HepG2 (cell line): ENCODE measurements around the gene MAPKAPK3. TPM values are rescaled to one million over a fixed set of nuclear protein-coding genes. Genes with fewer than 3 reads are reported as not detected.

Source experiments
- ATAC-seq: fragments of 200-7000 bp; cut with Tn5 transposase; 3 replicates; pipeline ENCODE4 v1.9.1; 2020; ENCODE audit warnings: mild to moderate bottlenecking, moderate library complexity
- BruUV-seq: library from RNA; stranded (reverse); fragments of 400-500 nt; replicated peaks from 2 replicates; lab custom pipeline; 2021; lab: Mats Ljungman, UMichigan
- CTCF ChIA-PET: fragments of 300-600 bp; formaldehyde crosslinking; extraction: SDS; loops from one replicate; lab custom pipeline; 2021; ENCODE audit warnings: low total read pairs, inconsistent platforms, low intra/inter-chr PET ratio; lab: Yijun Ruan, JAX
- POLR2A ChIA-PET: fragments of 350-600 bp; sonication (Branson Sonifier 250); formaldehyde crosslinking; loops from one replicate; lab custom pipeline; 2020; ENCODE audit warnings: antibody characterized with exemption, inconsistent platforms; lab: Yijun Ruan, JAX
- DNase-seq: peaks from one replicate; pipeline ENCODE4 v3.0.0-alpha.2; 2015; ENCODE audit warnings: low spot score
- FAIRE-seq: peaks from 3 replicates; lab custom pipeline; 2011; peaks lifted over from hg19 to GRCh38; lab: Jason Lieb, UNC
- H2AFZ ChIP-seq: one replicate; pipeline ENCODE4 v1.6.1; 2011; ENCODE audit warnings: low read length, inconsistent platforms
- H3K27ac ChIP-seq: fragments of 300-600 bp; 3 replicates; pipeline ENCODE4 v1.8.0; 2011; ENCODE audit warnings: mixed run types, mild to moderate bottlenecking, mixed read lengths, low read length, inconsistent platforms; ENCODE audit not compliant: insufficient read depth; ENCODE audit errors: extremely low read length
- H3K27me3 ChIP-seq, 2 experiments: fragments of 200-600 bp in 1 of 2; 2 replicates in 1 of 2; 3 replicates in 1 of 2; pipeline versions ENCODE4 v1.6.0 to v1.8.0; 2011; ENCODE audit warnings: low read length in 2 of 2, mild to moderate bottlenecking in 2 of 2, moderate library complexity in 2 of 2, inconsistent platforms in 1 of 2; ENCODE audit not compliant: insufficient read depth in 2 of 2, control insufficient read depth in 1 of 2
- H3K36me3 ChIP-seq, 2 experiments: fragments of 200-600 bp in 1 of 2; replicated peaks in 1 of 2; 2 replicates in 1 of 2; 3 replicates in 1 of 2; pipeline versions ENCODE4 v1.5.1 to v1.8.0; 2011; ENCODE audit warnings: low read length in 2 of 2, inconsistent platforms in 1 of 2; ENCODE audit not compliant: insufficient read depth in 2 of 2, control insufficient read depth in 1 of 2
- H3K4me1 ChIP-seq: 2 replicates; pipeline ENCODE4 v1.5.1; 2012; ENCODE audit warnings: low read length, inconsistent platforms; ENCODE audit not compliant: insufficient read depth
- H3K4me2 ChIP-seq: 2 replicates; pipeline ENCODE4 v1.6.0; 2011; ENCODE audit warnings: low read depth, low read length, inconsistent platforms
- H3K4me3 ChIP-seq, 3 experiments: fragments of 200-600 bp in 1 of 3; sonication (generic), shearing (Covaris generic) in 1 of 3; replicated peaks in 1 of 3; 2 replicates each; pipeline ENCODE4 v1.5.1; 2011 to 2016; ENCODE audit warnings: low read length in 3 of 3, inconsistent platforms in 2 of 3, low read depth in 2 of 3, mild to moderate bottlenecking in 2 of 3, control low read depth in 1 of 3, mixed read lengths in 1 of 3; ENCODE audit not compliant: insufficient read depth in 1 of 3
- H3K79me2 ChIP-seq: one replicate; pipeline ENCODE4 v1.6.1; 2011; ENCODE audit warnings: low read length, inconsistent platforms; ENCODE audit not compliant: insufficient read depth
- H3K9ac ChIP-seq: 2 replicates; pipeline ENCODE4 v1.6.0; 2011; ENCODE audit warnings: mild to moderate bottlenecking, low read depth, low read length, inconsistent platforms; ENCODE audit not compliant: insufficient read depth
- H3K9me3 ChIP-seq: 2 replicates; pipeline ENCODE4 v1.5.1; 2012; ENCODE audit warnings: mild to moderate bottlenecking, low read length
- H4K20me1 ChIP-seq: 2 replicates; pipeline ENCODE4 v1.6.0; 2011; ENCODE audit warnings: inconsistent platforms, mild to moderate bottlenecking, low read length, moderate library complexity; ENCODE audit not compliant: insufficient read depth
- EP300 ChIP-seq, 3 experiments: sonication (generic) in 1 of 3; formaldehyde crosslinking in 1 of 3; IDR thresholded peaks; 2 replicates each; pipeline versions ENCODE4 v1.5.1 to v1.6.1; 2011 to 2020; ENCODE audit warnings: low read depth in 2 of 3, low read length in 2 of 3, borderline replicate concordance in 1 of 3, improper control_type of control experiment in 1 of 3, mild to moderate bottlenecking in 1 of 3, missing genetic modification reagents in 1 of 3, moderate library complexity in 1 of 3
- FIP1L1 ChIP-seq: fragments of 200-400 bp; formaldehyde crosslinking; IDR thresholded peaks from 2 replicates; pipeline ENCODE4 v1.6.1; 2018; ENCODE audit warnings: low read depth, mild to moderate bottlenecking, low read length, moderate library complexity, borderline replicate concordance; ENCODE audit not compliant: insufficient read depth
- JARID2 ChIP-seq: sonication (generic); formaldehyde crosslinking; IDR thresholded peaks from 2 replicates; pipeline ENCODE4 v1.8.1; 2023; ENCODE audit warnings: missing genetic modification reagents, inconsistent platforms; ENCODE audit not compliant: insufficient replicate concordance
- LCORL ChIP-seq, 2 experiments: fragments of 450-650 bp in 1 of 2; sonication (generic) in 1 of 2; formaldehyde crosslinking in 1 of 2; IDR thresholded peaks; 2 replicates each; pipeline versions ENCODE4 v1.5.0 to v1.6.1; 2017 to 2020; ENCODE audit warnings: antibody characterized with exemption in 1 of 2, missing genetic modification reagents in 1 of 2
- ZNF619 ChIP-seq: sonication (generic); formaldehyde crosslinking; IDR thresholded peaks from 2 replicates; pipeline ENCODE4 v1.4.0; 2020; ENCODE audit warnings: mild to moderate bottlenecking, missing genetic modification reagents
- WGBS: methylation state at CpG from one replicate; pipeline ENCODE4 v1.1.6; 2017; ENCODE audit warnings: low lambda C conversion rate; 5-methylcytosine and 5-hydroxymethylcytosine counted together
- in situ Hi-C: cut with HindIII; loops from 2 replicates; pipeline ENCODE4 v1.10.0; 2017; ENCODE audit warnings: low pct_unique_long_range_greater_than_20kb; ENCODE audit not compliant: extremely low pct_ligation_motif_present
- intact Hi-C: fragments of 100-400 bp; cut with micrococcal nuclease; formaldehyde crosslinking; loops from one replicate; pipeline ENCODE4 v1.10.0; 2022; ENCODE audit not compliant: unreplicated experiment
- polyA plus RNA-seq, 8 experiments: library from polyadenylated mRNA; depleted of rRNA in 3 of 8; stranded (reverse) in 7 of 8; unstranded in 1 of 8; fragments of >200 nt; fragmentation: Illumina TruSeq in 4 of 8; extraction: Trizol in 4 of 8; gene quantifications; 2 replicates each; pipeline versions ENCODE4 v1.2.1 to v1.2.3, GENCODE V29; 2011 to 2016; ENCODE audit warnings: low read depth in 4 of 8, missing spikeins in 1 of 8, mixed read lengths in 1 of 8; ENCODE audit not compliant: insufficient read depth in 1 of 8
- total RNA-seq, 5 experiments: library from RNA; depleted of rRNA; stranded (reverse); fragments of >200 nt; fragmentation: Illumina TruSeq; extraction: Trizol; gene quantifications; 2 replicates each; pipeline ENCODE4 v1.2.3, GENCODE V29; 2016; ENCODE audit warnings: low read depth in 1 of 5

The MAPKAPK3 gene
- total and polyA plus RNA-seq, 2 of the 13 experiments (the other 11 are each of a cell fraction or from before 2014, with no cell fraction given): 39.9 to 41.2 TPM

DNA sequence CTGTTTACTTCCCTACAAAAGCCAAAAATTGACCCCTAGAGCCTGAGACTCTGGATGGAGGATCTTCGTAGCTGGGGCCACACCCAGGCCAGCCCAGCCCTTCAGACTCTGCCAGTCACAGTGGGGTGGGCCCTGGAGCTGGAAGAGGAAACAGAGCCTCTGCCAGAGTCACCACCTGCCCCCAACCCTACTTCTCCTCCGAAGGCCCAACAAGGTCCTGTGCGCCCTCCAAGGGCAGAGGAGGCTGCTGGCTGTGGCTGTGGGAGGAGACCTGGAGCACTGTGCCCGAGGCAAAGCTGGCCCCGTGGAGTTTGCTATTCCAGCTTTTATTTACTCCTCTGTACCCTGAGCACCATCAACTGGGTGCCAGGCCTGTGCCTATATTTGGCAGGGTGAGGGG is 24.4 kb upstream of the MAPKAPK3 start (continued):
- TF ChIP-seq EP300 (IDR thresholded peaks at IDR 0.05; ENCODE audit: low read depth in 2 of 2, low read length in 2 of 2): no peak
- no peak for TF ChIP-seq EP300 (CRISPR knock-in tag; IDR thresholded peaks at IDR 0.05; ENCODE audit: borderline replicate concordance)
- no peak for TF ChIP-seq ZNF619 (CRISPR knock-in tag)
- TF ChIP-seq FIP1L1: no peak

DNA sequence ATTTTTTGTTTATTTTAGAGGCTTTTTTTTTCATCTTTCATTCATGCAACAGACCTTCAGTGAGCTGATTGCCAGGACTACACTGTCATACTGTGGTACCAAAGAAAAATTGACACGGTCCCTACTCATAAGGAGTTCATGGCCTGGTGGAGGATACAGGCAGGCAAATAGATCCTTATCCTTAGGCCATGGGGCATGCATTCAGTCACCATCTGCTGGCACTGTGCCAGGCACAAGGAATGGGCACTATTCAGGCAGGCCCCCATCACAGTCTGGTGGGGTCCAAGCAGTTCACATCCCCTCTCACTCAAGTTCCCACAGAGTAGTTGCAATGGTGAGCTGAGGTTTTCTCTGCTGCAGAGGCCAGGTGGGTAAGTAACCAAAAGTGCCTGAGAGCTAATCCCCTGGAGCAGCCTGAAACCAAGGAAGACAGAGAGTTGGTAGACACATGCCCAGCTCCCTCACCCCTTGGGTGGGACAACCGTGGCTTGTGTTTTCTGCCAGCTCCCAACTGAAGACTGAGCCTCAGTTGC is 22.6 kb upstream of the MAPKAPK3 start:
- in situ Hi-C loops (no loop called here), intact Hi-C loops (no loop called here)
- H4K20me1 ChIP-seq: no peaks in the 10 kb centered on the region
- H3K4me3 ChIP-seq: no peak overlapping the region
- DNase-seq (no peak), ATAC-seq (no peak), FAIRE-seq (no peak)
- no peaks in the 10 kb centered on the region for H3K79me2 ChIP-seq
- no peaks in the 10 kb centered on the region for H3K9me3 ChIP-seq
- H3K4me1 ChIP-seq: peaks cover 73% of the 10 kb centered on the region
- no peaks in the 10 kb centered on the region; a peak in 1 of 5 replicates for H3K27me3 ChIP-seq
- no TSS peak for BruUV-seq
- TF ChIP-seq JARID2 (CRISPR knock-in tag): no peak
- peak; percentile 94 for TF ChIP-seq LCORL (IDR thresholded peaks at IDR 0.05)
- TF ChIP-seq LCORL (CRISPR knock-in tag; IDR thresholded peaks at IDR 0.05): no peak
- ChIA-PET POLR2A (no interaction called here), CTCF (no interaction called here)
- WGBS: 21% methylated on average over 1 of the region's 2 CpGs
- H3K36me3 ChIP-seq: no peaks in the 10 kb centered on the region
- H2AFZ ChIP-seq: no peak overlapping the region
- H3K27ac ChIP-seq: no peak overlapping the region
- H3K4me2 ChIP-seq: no peak overlapping the region
- no peak overlapping the region for H3K9ac ChIP-seq
